A673 (cell line): ENCODE measurements around the gene GTF2H1. TPM values are rescaled to one million over a fixed set of nuclear protein-coding genes. Genes with fewer than 3 reads are reported as not detected.

Experiments
- BruUV-seq: library from RNA; stranded (reverse); fragments of 400-500 nt; replicated peaks from 2 replicates; lab custom pipeline; 2021; lab: Mats Ljungman, UMichigan
- CTCF ChIA-PET: fragments of 300-600 bp; sonication (Branson Sonifier 250); formaldehyde crosslinking; loops from one replicate; lab custom pipeline; 2022; ENCODE audit warnings: antibody characterized with exemption; lab: Charles Lee
- POLR2A ChIA-PET: fragments of 300-600 bp; sonication (Branson Sonifier 250); formaldehyde crosslinking; loops from one replicate; lab custom pipeline; 2022; ENCODE audit warnings: antibody characterized with exemption; ENCODE audit not compliant: low non-redundant PET; lab: Charles Lee
- DNase-seq: peaks from one replicate; pipeline ENCODE4 v3.0.0-alpha.2; 2015; ENCODE audit warnings: low spot score
- H3K27ac ChIP-seq: fragments of 200-600 bp; sonication (generic); 2 replicates; pipeline ENCODE4 v1.5.1; 2016; ENCODE audit warnings: mixed run types, low read depth, mild to moderate bottlenecking, mixed read lengths, antibody characterized with exemption, low read length; ENCODE audit not compliant: poor library complexity, severe bottlenecking
- H3K27me3 ChIP-seq: fragments of 200-600 bp; sonication (generic); replicated peaks from 2 replicates; pipeline ENCODE4 v1.6.1; 2017; ENCODE audit warnings: mixed run types, low read depth, mild to moderate bottlenecking, mixed read lengths, antibody characterized with exemption, low read length; ENCODE audit not compliant: insufficient read depth, poor library complexity
- H3K36me3 ChIP-seq: fragments of 200-600 bp; sonication (generic); 2 replicates; pipeline ENCODE4 v1.6.1; 2016; ENCODE audit warnings: mixed run types, mild to moderate bottlenecking, mixed read lengths, antibody characterized with exemption, low read length; ENCODE audit not compliant: insufficient read depth, poor library complexity, severe bottlenecking
- H3K4me1 ChIP-seq: fragments of 200-600 bp; sonication (generic); 2 replicates; pipeline ENCODE4 v1.6.1; 2017; ENCODE audit warnings: mixed run types, mild to moderate bottlenecking, mixed read lengths, antibody characterized with exemption, low read length; ENCODE audit not compliant: insufficient read depth, poor library complexity, severe bottlenecking
- H3K4me3 ChIP-seq: fragments of 200-600 bp; sonication (generic); 2 replicates; pipeline ENCODE4 v1.5.1; 2016; ENCODE audit warnings: low read depth, mixed run types, mild to moderate bottlenecking, mixed read lengths, low read length; ENCODE audit not compliant: poor library complexity, severe bottlenecking
- H3K9me3 ChIP-seq: fragments of 200-600 bp; sonication (generic); 2 replicates; pipeline ENCODE4 v1.6.1; 2016; ENCODE audit warnings: mixed run types, low read depth, mild to moderate bottlenecking, mixed read lengths, antibody characterized with exemption, low read length; ENCODE audit not compliant: poor library complexity, severe bottlenecking
- CTCF ChIP-seq: fragments of 300-800, 200-600 bp; sonication (generic); conservative IDR thresholded peaks from 2 replicates; pipeline ENCODE4 v1.5.1; 2017; ENCODE audit warnings: low read depth, mild to moderate bottlenecking, antibody characterized with exemption, low read length, moderate library complexity, mixed read lengths
- EZH2 ChIP-seq: fragments of 200-600 bp; sonication (generic); IDR thresholded peaks from 2 replicates; pipeline ENCODE4 v1.6.1; 2017; ENCODE audit warnings: borderline replicate concordance, low read depth, mild to moderate bottlenecking, mixed read lengths, antibody characterized with exemption, low read length; ENCODE audit not compliant: poor library complexity, severe bottlenecking
- intact Hi-C: fragments of 100-400 bp; cut with micrococcal nuclease; formaldehyde crosslinking; loops from one replicate; pipeline ENCODE4 v1.10.0; 2022; ENCODE audit not compliant: unreplicated experiment
- total RNA-seq: library from RNA; stranded (reverse); gene quantifications from 2 replicates; pipeline ENCODE4 v1.2.3, GENCODE V29; 2021

The GTF2H1 gene
- total RNA-seq, 1 experiment from 2014 or later = 56.2 TPM

- no TSS peak for BruUV-seq
- TF ChIP-seq CTCF (no peak), EZH2 (no peak)
- peak overlapping the region; percentile 19 for H3K27ac ChIP-seq
- no peak for DNase-seq
- H3K27me3 ChIP-seq = no peaks in the 10 kb centered on the region
- intact Hi-C loops = no loop called here
- POLR2A ChIA-PET = no interaction called here
- peaks cover 22% of the 10 kb centered on the region for H3K4me1 ChIP-seq
- no peak overlapping the region for H3K4me3 ChIP-seq
- peaks cover 18% of the 10 kb centered on the region for H3K36me3 ChIP-seq
- H3K9me3 ChIP-seq = no peaks in the 10 kb centered on the region
- CTCF ChIA-PET = no interaction called here
These were observed 2.0 kb downstream of the GTF2H1 start for GRCh38 chr11:18324381-18324780.

- CTCF ChIA-PET = no interaction called here
- Histone ChIP-seq H3K27me3 (no peaks in the 10 kb centered on the region), H3K4me3 (no peak overlapping the region), H3K4me1 (peaks cover 11% of the 10 kb centered on the region), H3K36me3 (peaks cover 39% of the 10 kb centered on the region), H3K9me3 (no peaks in the 10 kb centered on the region), H3K27ac (peak overlapping the region; percentile 69)
- intact Hi-C loops = no loop called here
- POLR2A ChIA-PET = no interaction called here
- DNase-seq = no peak
- no TSS peak for BruUV-seq
- TF ChIP-seq CTCF = no peak
- TF ChIP-seq EZH2 = no peak
These were observed 7.0 kb downstream of the GTF2H1 start for GRCh38 chr11:18329196-18329870.

GRCh38 chr11:18330921-18331320 lies 8.6 kb downstream of the GTF2H1 start:
- POLR2A ChIA-PET = no interaction called here
- H3K27me3 ChIP-seq = no peaks in the 10 kb centered on the region
- H3K36me3 ChIP-seq = peaks cover 49% of the 10 kb centered on the region
- no peaks in the 10 kb centered on the region for H3K9me3 ChIP-seq
- TF ChIP-seq EZH2 (no peak), CTCF (no peak)
- H3K4me1 ChIP-seq = peaks cover 11% of the 10 kb centered on the region
- DNase-seq = no peak
- H3K27ac ChIP-seq = peak overlapping the region; percentile 69
- H3K4me3 ChIP-seq = no peak overlapping the region
- CTCF ChIA-PET = no interaction called here
- no TSS peak for BruUV-seq
- intact Hi-C loops = no loop called here
